Endodermal cell (in vitro differentiated cells): ENCODE data around the gene PALB2. TPM values are rescaled to one million over a fixed set of nuclear protein-coding genes. Genes with fewer than 3 reads are reported as not detected.

Experiments
- DNase-seq: peaks from one replicate; pipeline ENCODE4 v3.0.0-alpha.2; 2017
- H3K27ac ChIP-seq: 2 replicates; pipeline ENCODE4 v1.5.1; 2013; ENCODE audit warnings: mild to moderate bottlenecking, low read depth, low read length, moderate library complexity
- H3K27me3 ChIP-seq: 2 replicates; pipeline ENCODE4 v1.6.1; 2013; ENCODE audit warnings: mild to moderate bottlenecking, low read length, moderate library complexity; ENCODE audit not compliant: insufficient read depth, control insufficient read depth, poor library complexity, severe bottlenecking
- H3K36me3 ChIP-seq: 2 replicates; pipeline ENCODE4 v1.7.0; 2013; ENCODE audit warnings: mild to moderate bottlenecking, low read length, moderate library complexity; ENCODE audit not compliant: control insufficient read depth, insufficient read depth
- H3K4me1 ChIP-seq: one replicate; pipeline ENCODE4 v1.7.0; 2013; ENCODE audit warnings: low read length; ENCODE audit not compliant: control insufficient read depth, insufficient read depth
- H3K4me3 ChIP-seq: 2 replicates; pipeline ENCODE4 v1.5.1; 2013; ENCODE audit warnings: mild to moderate bottlenecking, low read length, moderate library complexity
- H3K9ac ChIP-seq: 2 replicates; pipeline ENCODE4 v1.6.1; 2013; ENCODE audit warnings: mild to moderate bottlenecking, low read length, moderate library complexity; ENCODE audit not compliant: poor library complexity, severe bottlenecking; ENCODE audit errors: extremely low read depth
- H3K9me3 ChIP-seq: 2 replicates; pipeline ENCODE4 v1.6.1; 2013; ENCODE audit warnings: mild to moderate bottlenecking, low read length, moderate library complexity; ENCODE audit not compliant: control insufficient read depth
- H3K27ac Mint-ChIP-seq: 2 replicates; pipeline ENCODE4 v1.8.0; 2020; ENCODE audit warnings: mixed read lengths
- H3K27me3 Mint-ChIP-seq: 2 replicates; pipeline ENCODE4 v1.8.0; 2021; ENCODE audit warnings: mild to moderate bottlenecking, mixed read lengths; ENCODE audit not compliant: insufficient read depth
- H3K36me3 Mint-ChIP-seq: 2 replicates; pipeline ENCODE4 v1.8.0; 2020; ENCODE audit warnings: low read depth, mixed read lengths
- H3K4me1 Mint-ChIP-seq: 2 replicates; pipeline ENCODE4 v1.8.0; 2020; ENCODE audit warnings: mixed read lengths
- H3K4me3 Mint-ChIP-seq: 2 replicates; pipeline ENCODE4 v1.8.0; 2020; ENCODE audit warnings: mild to moderate bottlenecking, moderate library complexity, mixed read lengths
- H3K9me3 Mint-ChIP-seq: 2 replicates; pipeline ENCODE4 v1.8.0; 2020; ENCODE audit warnings: mild to moderate bottlenecking, mixed read lengths
- CTCF ChIP-seq: fragments of 200-600 bp; sonication (generic); conservative IDR thresholded peaks from 2 replicates; pipeline ENCODE4 v1.5.0; 2021; ENCODE audit warnings: antibody characterized with exemption, mild to moderate bottlenecking
- whole genome bisulfite sequencing, 2 experiments: methylation state at CpG; one replicate each; pipeline versions ENCODE4 v1.1.5 to v1.1.7; 2013; ENCODE audit warnings: missing lambda C conversion rate in 2 of 2, mixed read lengths in 1 of 2; ENCODE audit not compliant: insufficient coverage in 1 of 2, insufficient read length in 1 of 2; 5-methylcytosine and 5-hydroxymethylcytosine counted together
- total RNA-seq, 2 donors: library from RNA; stranded (reverse); fragmentation: NEBNext Ultra II Directional in 1 of 2; extraction: Animal tissue kit (Norgen Biotek cat#: 25700) in 1 of 2; gene quantifications; 2 replicates in 1 of 2; 3 replicates in 1 of 2; pipeline ENCODE4 v1.2.1, GENCODE V29; 2021

Gene PALB2
- total RNA-seq, 2 donors from 2014 or later, result 20.0 to 24.8 TPM

GRCh38 chr16:23597003-23597756, 43.9 kb downstream of the PALB2 start:
- peaks cover 18% of the 10 kb centered on the region for H3K4me1 Mint-ChIP-seq

GRCh38 chr16:23595951-23596720, 45.0 kb downstream of the PALB2 start, which contains the start of gene NDUFAB1:
Gene NDUFAB1 (minus strand): TSS chr16:23596316. CDS start chr16:23596290, 26 bp downstream.
- peak; percentile 96 for DNase-seq
- Mint-ChIP-seq H3K4me3 (peak within 1 kb of the TSS; percentile 81), H3K27ac (peak within 1 kb of the TSS; percentile 64), H3K4me1 (peaks cover 18% of the 10 kb centered on the region), H3K9me3 (no peaks in the 10 kb centered on the region), H3K27me3 (no peaks in the 10 kb centered on the region), H3K36me3 (peaks cover 25% of the 10 kb centered on the region)
- Histone ChIP-seq H3K9me3 (no peaks in the 10 kb centered on the region), H3K27me3 (no peaks in the 10 kb centered on the region), H3K9ac (peak within 1 kb of the TSS; percentile 91), H3K4me3 (peak within 1 kb of the TSS; percentile 100), H3K4me1 (peaks cover 2% of the 10 kb centered on the region), H3K27ac (peak within 1 kb of the TSS; percentile 74), H3K36me3 (peaks cover 23% of the 10 kb centered on the region)
- peak; percentile 99 for TF ChIP-seq CTCF
- WGBS, 2 experiments, result 3 to 6% methylated on average over 46 to 65 of the region's 67 CpGs

More at GRCh38 chr16:23597003-23597756, 43.9 kb downstream of the PALB2 start:
- Histone ChIP-seq H3K27ac (no peak overlapping the region), H3K36me3 (peaks cover 14% of the 10 kb centered on the region), H3K4me1 (peaks cover 2% of the 10 kb centered on the region), H3K9ac (no peak overlapping the region), H3K4me3 (no peak overlapping the region), H3K9me3 (no peaks in the 10 kb centered on the region), H3K27me3 (no peaks in the 10 kb centered on the region)
- DNase-seq, result peak; percentile 86
- 86 to 92% methylated on average over 7 to 11 of the region's 11 CpGs for WGBS, 2 experiments
- H3K4me3 Mint-ChIP-seq, result no peak overlapping the region
- H3K36me3 Mint-ChIP-seq, result peaks cover 22% of the 10 kb centered on the region
- H3K9me3 Mint-ChIP-seq, result no peaks in the 10 kb centered on the region
- peak overlapping the region; percentile 18 for H3K27ac Mint-ChIP-seq
- TF ChIP-seq CTCF, result peak; percentile 71
- no peaks in the 10 kb centered on the region for H3K27me3 Mint-ChIP-seq

- Histone ChIP-seq H3K27ac (peak overlapping the region; percentile 74), H3K9me3 (no peaks in the 10 kb centered on the region), H3K4me1 (peaks cover 2% of the 10 kb centered on the region), H3K27me3 (no peaks in the 10 kb centered on the region), H3K4me3 (peak overlapping the region; percentile 100), H3K9ac (peak overlapping the region; percentile 91), H3K36me3 (peaks cover 30% of the 10 kb centered on the region)
- H3K9me3 Mint-ChIP-seq, result no peaks in the 10 kb centered on the region
- no peak for TF ChIP-seq CTCF
- peaks cover 29% of the 10 kb centered on the region for H3K36me3 Mint-ChIP-seq
- H3K27ac Mint-ChIP-seq, result peak overlapping the region; percentile 58
- peak overlapping the region; percentile 81 for H3K4me3 Mint-ChIP-seq
- no peak for DNase-seq
- H3K4me1 Mint-ChIP-seq, result peaks cover 14% of the 10 kb centered on the region
- WGBS, 2 experiments, result 21 to 34% methylated on average over 20 to 34 of the region's 34 CpGs
- H3K27me3 Mint-ChIP-seq, result no peaks in the 10 kb centered on the region
Observed at GRCh38 chr16:23595246-23595950, 45.7 kb downstream of the PALB2 start.
